Psoas muscle (tissue), 8 donors: ENCODE measurements around the gene IFI35. TPM values are rescaled to one million over a fixed set of nuclear protein-coding genes. Genes with fewer than 3 reads are reported as not detected.
A peak's percentile ranks its signal among the peaks of the same experiment; 100 is the strongest.
"Not testable (repeated sequence)": the region's sequence is repeated elsewhere in the genome, so short reads cannot be mapped to it uniquely, and the experiment has no call there.

Experiments
- ATAC-seq, 4 donors: fragments of 200-7000 bp; cut with Tn5 transposase; one replicate each; pipeline ENCODE4 v1.9.1; 2020; ENCODE audit warnings: moderate library complexity in 3 of 4, mild to moderate bottlenecking in 2 of 4
- DNase-seq, 2 donors: peaks; one replicate each; pipeline ENCODE4 v3.0.0-alpha.2; 2020
- H3K27ac ChIP-seq: fragments of 200-600 bp; one replicate; pipeline ENCODE4 v1.8.0; 2022
- H3K27me3 ChIP-seq, 3 donors: fragments of 200-600 bp in 1 of 3; one replicate each; pipeline versions ENCODE4 v1.6.1 to v1.8.0; 2013 to 2022; ENCODE audit warnings: low read length in 2 of 3, mild to moderate bottlenecking in 2 of 3, moderate library complexity in 1 of 3; ENCODE audit not compliant: insufficient read depth in 3 of 3
- H3K36me3 ChIP-seq, 2 donors: fragments of 200-600 bp in 1 of 2; one replicate each; pipeline versions ENCODE4 v1.6.1 to v1.8.0; 2013 to 2022; ENCODE audit warnings: low read depth in 1 of 2, mild to moderate bottlenecking in 1 of 2, moderate library complexity in 1 of 2; ENCODE audit not compliant: insufficient read depth in 1 of 2
- H3K4me1 ChIP-seq: fragments of 200-600 bp; one replicate; pipeline ENCODE4 v1.8.0; 2022
- H3K4me3 ChIP-seq: fragments of 200-600 bp; one replicate; pipeline ENCODE4 v1.8.0; 2022; ENCODE audit warnings: mild to moderate bottlenecking
- H3K9me3 ChIP-seq: fragments of 200-600 bp; one replicate; pipeline ENCODE4 v1.8.0; 2022
- WGBS, 3 donors: extraction: QIAGEN DNeasy Blood & Tissue Kit; methylation state at CpG; one replicate each; pipeline versions ENCODE4 v1.1.6 to v1.1.7; 2013; 5-methylcytosine and 5-hydroxymethylcytosine counted together
- intact Hi-C, 2 donors: fragments of 100-400 bp; cut with DNase I; formaldehyde crosslinking; loops; one replicate each; pipeline versions ENCODE4 v1.11.0 to v1.14.2; 2022
- polyA plus RNA-seq, 3 donors: library from polyadenylated mRNA; stranded (reverse); fragments of 200-250 nt; gene quantifications; one replicate each; pipeline ENCODE4 v1.2.3, GENCODE V29; 2013
- total RNA-seq, 4 donors: library from RNA; stranded (reverse); fragmentation: NEBNext Ultra II Directional in 2 of 4; extraction: Animal tissue kit (Norgen Biotek cat#: 25700) in 2 of 4; gene quantifications; one replicate each; pipeline versions ENCODE4 v1.2.1 to v1.2.4, GENCODE V29; 2021 to 2023
- TF ChIP-seq, protein P1 (sequence below): fragments of 200-600 bp; IDR thresholded peaks from one replicate; pipeline ENCODE4 v1.8.0; 2022; ENCODE audit warnings: antibody characterized with exemption
- donor health status: healthy with polysubstance abuse.
- donor health status: DM: no; HTN: no; CAD: no; lungs with moderate emphysema.
- donor health status: Bipolar disorder and iron deficiency.
- donor health status: healthy.
- donor health status: DM: yes; HTN: yes; CAD: no.
- donor health status: DM: no; HTN: no; CAD: no.
- donor health status: DM: no; HTN: no; CAD: no.
- donor health status: DM: yes; HTN: yes; CAD: no.

IFI35 gene
- total and polyA plus RNA-seq, 7 donors, result 4.2 to 7.8 (median 6.3) TPM

DNA sequence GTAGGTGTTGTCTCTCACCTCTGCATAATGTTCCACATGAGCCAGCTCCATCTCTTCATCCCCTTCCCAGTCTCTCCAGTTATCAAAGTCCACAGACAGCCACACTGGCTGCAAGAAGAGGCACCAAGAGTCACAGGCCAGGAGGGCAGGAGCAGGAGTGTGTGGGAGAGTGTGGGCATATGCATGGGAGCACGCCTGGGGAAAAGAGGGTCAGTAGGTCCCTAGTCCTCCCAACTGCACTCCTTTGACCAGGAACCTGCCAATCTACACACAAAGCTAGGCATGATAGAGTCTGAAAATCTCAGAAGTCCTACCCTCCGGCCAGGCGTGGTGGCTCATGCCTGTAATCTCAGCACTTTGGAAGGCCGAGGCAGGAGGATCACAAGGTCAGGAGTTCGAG lies 35.0 kb upstream of the IFI35 start:
- no peaks in the 10 kb centered on the region for H3K36me3 ChIP-seq
- intact Hi-C loops, result no loop called here
- H3K27me3 ChIP-seq, result no peaks in the 10 kb centered on the region
- ATAC-seq (no peak), DNase-seq (no peak)
- H3K27ac ChIP-seq, result no peak overlapping the region
- H3K4me3 ChIP-seq, result no peak overlapping the region
- TF ChIP-seq, protein P1, sequence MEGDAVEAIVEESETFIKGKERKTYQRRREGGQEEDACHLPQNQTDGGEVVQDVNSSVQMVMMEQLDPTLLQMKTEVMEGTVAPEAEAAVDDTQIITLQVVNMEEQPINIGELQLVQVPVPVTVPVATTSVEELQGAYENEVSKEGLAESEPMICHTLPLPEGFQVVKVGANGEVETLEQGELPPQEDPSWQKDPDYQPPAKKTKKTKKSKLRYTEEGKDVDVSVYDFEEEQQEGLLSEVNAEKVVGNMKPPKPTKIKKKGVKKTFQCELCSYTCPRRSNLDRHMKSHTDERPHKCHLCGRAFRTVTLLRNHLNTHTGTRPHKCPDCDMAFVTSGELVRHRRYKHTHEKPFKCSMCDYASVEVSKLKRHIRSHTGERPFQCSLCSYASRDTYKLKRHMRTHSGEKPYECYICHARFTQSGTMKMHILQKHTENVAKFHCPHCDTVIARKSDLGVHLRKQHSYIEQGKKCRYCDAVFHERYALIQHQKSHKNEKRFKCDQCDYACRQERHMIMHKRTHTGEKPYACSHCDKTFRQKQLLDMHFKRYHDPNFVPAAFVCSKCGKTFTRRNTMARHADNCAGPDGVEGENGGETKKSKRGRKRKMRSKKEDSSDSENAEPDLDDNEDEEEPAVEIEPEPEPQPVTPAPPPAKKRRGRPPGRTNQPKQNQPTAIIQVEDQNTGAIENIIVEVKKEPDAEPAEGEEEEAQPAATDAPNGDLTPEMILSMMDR, result no peak
- no peaks in the 10 kb centered on the region for H3K9me3 ChIP-seq
- WGBS, 3 donors, result 85 to 88% (median 87%) methylated on average over 5 of the region's 5 CpGs
- H3K4me1 ChIP-seq, result peaks cover 7% of the 10 kb centered on the region

DNA sequence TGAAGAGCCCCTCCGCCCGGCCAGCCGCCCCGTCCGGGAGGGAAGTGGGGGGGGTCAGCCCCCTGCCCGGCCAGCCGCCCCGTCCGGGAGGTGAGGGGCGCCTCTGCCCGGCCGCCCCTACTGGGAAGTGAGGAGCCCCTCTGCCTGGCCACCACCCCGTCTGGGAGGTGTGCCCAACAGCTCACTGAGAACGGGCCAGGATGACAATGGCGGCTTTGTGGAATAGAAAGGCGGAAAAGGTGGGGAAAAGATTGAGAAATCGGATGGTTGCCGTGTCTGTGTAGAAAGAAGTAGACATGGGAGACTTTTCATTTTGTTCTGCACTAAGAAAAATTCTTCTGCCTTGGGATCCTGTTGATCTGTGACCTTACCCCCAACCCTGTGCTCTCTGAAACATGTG lies 33.3 kb upstream of the IFI35 start:
- H3K4me1 ChIP-seq, H3K4me3 ChIP-seq, DNase-seq, H3K36me3 ChIP-seq, H3K27me3 ChIP-seq, H3K27ac ChIP-seq, intact Hi-C loops, H3K9me3 ChIP-seq, ATAC-seq: not testable (repeated sequence)
- WGBS, 3 donors, result 64 to 73% (median 71%) methylated on average over 5 to 11 of the region's 18 CpGs

DNA sequence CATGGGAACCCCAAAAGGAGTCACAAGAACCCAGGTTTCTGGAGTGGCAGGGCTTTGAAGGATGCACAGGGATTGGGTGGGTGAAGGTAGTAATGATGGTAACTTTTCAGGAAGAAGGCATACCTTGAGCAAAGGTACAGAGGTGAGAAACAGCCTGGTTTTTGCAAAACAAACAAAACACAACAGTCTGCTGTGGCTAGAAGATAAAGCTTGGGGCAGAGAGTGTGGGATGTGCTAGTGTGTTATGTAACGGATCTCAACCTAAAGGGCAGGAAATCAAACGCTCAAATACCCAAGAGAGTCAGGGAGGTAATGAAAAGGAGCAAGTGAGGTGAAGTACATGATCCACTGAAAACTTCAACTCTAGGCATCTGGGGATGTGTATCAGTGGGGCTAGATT lies 31.3 kb upstream of the IFI35 start:
- Histone ChIP-seq H3K27me3 (no peaks in the 10 kb centered on the region), H3K36me3 (no peaks in the 10 kb centered on the region), H3K9me3 (no peaks in the 10 kb centered on the region), H3K27ac (peak overlapping the region; percentile 75), H3K4me1 (peaks cover 20% of the 10 kb centered on the region), H3K4me3 (no peak overlapping the region)
- DNase-seq, result no peak
- no peak for ATAC-seq
- WGBS, 3 donors, result 6 to 27% (median 14%) methylated on average over 2 of the region's 2 CpGs
- TF ChIP-seq, protein P1, result no peak
- intact Hi-C loops, result no loop called here

DNA sequence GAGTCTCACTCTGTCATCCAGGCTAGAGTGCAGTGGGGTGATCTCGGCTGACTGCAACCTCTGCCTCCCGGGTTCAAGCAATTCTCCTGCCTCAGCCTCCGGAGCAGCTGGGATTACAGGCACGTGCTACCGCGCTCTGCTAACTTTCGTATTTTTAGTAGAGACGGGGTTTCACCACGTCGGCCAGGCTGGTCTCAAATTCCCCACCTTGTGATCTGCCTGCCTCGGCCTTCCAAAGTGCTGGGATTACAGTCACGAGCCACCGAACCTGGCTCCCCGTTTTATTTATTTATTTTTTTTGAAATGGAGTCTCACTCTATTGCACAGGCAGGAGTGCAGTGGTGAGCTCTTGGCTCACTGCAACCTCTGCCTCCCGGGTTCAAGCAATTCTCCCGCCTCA lies 30.9 kb upstream of the IFI35 start:
- peak in 1 of 2 donors; percentile 65 for DNase-seq
- ATAC-seq, result peak in 3 of 4 donors; percentile 8 to 45 (median 8)
- H3K36me3 ChIP-seq, H3K4me3 ChIP-seq, H3K9me3 ChIP-seq, H3K27me3 ChIP-seq, intact Hi-C loops: not testable (repeated sequence)
- peaks cover 20% of the 10 kb centered on the region for H3K4me1 ChIP-seq
- peak overlapping the region; percentile 75 for H3K27ac ChIP-seq
- WGBS, 3 donors, result 29 to 41% (median 35%) methylated on average over 16 of the region's 16 CpGs

DNA sequence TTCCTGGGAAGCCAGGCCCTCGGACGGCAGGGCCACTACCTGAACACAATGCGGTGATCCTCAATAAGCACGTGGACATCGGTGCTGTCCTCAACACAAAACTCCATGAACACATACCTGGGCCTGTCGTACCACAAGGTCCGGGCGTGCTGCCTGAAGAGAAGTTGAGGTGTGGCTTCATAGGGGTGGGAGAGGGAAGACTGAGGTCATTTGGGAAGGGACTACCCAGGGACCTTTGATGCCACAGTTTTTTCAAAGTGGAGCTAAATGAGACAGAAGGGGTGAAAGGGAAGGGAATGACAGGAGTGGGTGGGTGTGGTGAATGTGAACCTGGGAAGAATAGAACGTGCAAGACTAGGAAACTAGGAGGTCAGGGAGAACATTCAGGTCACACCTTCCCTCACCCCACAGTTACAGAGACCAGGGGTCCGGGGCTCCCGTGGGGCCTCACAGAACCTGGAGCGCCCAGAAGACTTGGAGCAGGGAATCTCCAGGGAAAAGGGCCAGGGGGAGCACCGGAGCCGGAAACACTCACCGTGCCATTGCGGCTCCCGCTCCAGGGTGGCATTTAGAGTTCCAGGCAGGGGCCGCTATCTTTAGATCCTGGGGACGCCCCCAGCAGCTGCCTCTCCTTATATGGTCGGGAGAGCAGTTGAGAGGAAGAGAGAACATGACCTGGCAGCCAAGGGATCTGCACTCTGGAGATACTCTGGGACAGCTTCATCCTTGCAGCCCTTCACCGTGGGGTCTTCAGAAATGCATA lies 26.9 kb upstream of the IFI35 start, which contains the start of gene PTGES3L:
Gene PTGES3L (minus strand): TSS at position 570 of the 763 bp plus-strand sequence. CDS start 27 bp downstream, at position 543.
- Histone ChIP-seq H3K27ac (peak within 1 kb of the TSS; percentile 96), H3K9me3 (no peaks in the 10 kb centered on the region), H3K27me3 (no peaks in the 10 kb centered on the region), H3K4me1 (peaks cover 32% of the 10 kb centered on the region), H3K36me3 (peaks cover 0 to 13% of the 10 kb centered on the region in 2 donors), H3K4me3 (peak within 1 kb of the TSS; percentile 93)
- intact Hi-C loops, result no loop called here
- TF ChIP-seq, protein P1, result no peak
- DNase-seq (peak; percentile 76 to 91), ATAC-seq (peak; percentile 93 to 95 (median 94))
- 16 to 25% (median 18%) methylated on average over 21 of the region's 21 CpGs for WGBS, 3 donors
